Fibroblast of lung (primary cell): Measurements from ENCODE around the gene PAPOLG.

Experiments used
- CTCF ChIP-seq, 2 donors: IDR thresholded peaks in 1 of 2; conservative IDR thresholded peaks in 1 of 2; 1 replicate in 1 of 2; 2 replicates in 1 of 2; pipeline ENCODE4 v1.5.1; 2011 to 2012; ENCODE audit warnings: low read length in 2 of 2, control low read depth in 1 of 2, inconsistent platforms in 1 of 2, low read depth in 1 of 2, mild to moderate bottlenecking in 1 of 2
- EZH2 ChIP-seq: IDR thresholded peaks from 2 replicates; pipeline ENCODE4 v1.5.1; 2012; ENCODE audit warnings: low read length, control low read depth, mild to moderate bottlenecking; ENCODE audit errors: missing control alignments

- TF ChIP-seq CTCF (conservative IDR thresholded peaks at IDR 0.05 in 1 of 2, IDR thresholded peaks at IDR 0.05 in 1 of 2; ENCODE audit: low read depth in 1 of 2, low read length in 2 of 2) (no peak), EZH2 (no peak)
These were observed 74.9 kb downstream of the PAPOLG start for GRCh38 chr2:60830991-60831390.
